Lower leg skin (tissue), 4 donors: ENCODE results near the gene KRTAP1-1. TPM values are rescaled to one million over a fixed set of nuclear protein-coding genes. Genes with fewer than 3 reads are reported as not detected.
"Not testable (repeated sequence)": the region's sequence is repeated elsewhere in the genome, so short reads cannot be mapped to it uniquely, and the experiment has no call there.

Experiments
- DNase-seq, 2 donors: peaks; one replicate each; pipeline ENCODE4 v3.0.0-alpha.2; 2019; ENCODE audit warnings: low spot score in 2 of 2
- H3K4me3 ChIP-seq: fragments of 200-600 bp; sonication (generic); 2 replicates; pipeline ENCODE4 v1.5.1; 2017; ENCODE audit warnings: mild to moderate bottlenecking, low read depth; ENCODE audit not compliant: poor library complexity, severe bottlenecking
- POLR2A ChIP-seq, 2 donors: fragments of 450-650 bp; IDR thresholded peaks; one replicate each; pipeline ENCODE4 v1.6.1; 2016 to 2017; ENCODE audit warnings: antibody characterized with exemption in 2 of 2, mild to moderate bottlenecking in 1 of 2, moderate library complexity in 1 of 2
- WGBS, 2 donors: methylation state at CpG; one replicate each; pipeline ENCODE4 v1.1.5; 2018; 5-methylcytosine and 5-hydroxymethylcytosine counted together
- intact Hi-C: fragments of 100-400 bp; cut with DNase I; formaldehyde crosslinking; loops from one replicate; pipeline ENCODE4 v1.15.0; 2023; ENCODE audit warnings: low total_unique reads
- total RNA-seq, 4 donors: library from RNA; depleted of rRNA; stranded (reverse); fragments of >200 nt; gene quantifications; one replicate each; pipeline ENCODE4 v1.1.0, GENCODE V29; 2016
- TF ChIP-seq, protein P1 (sequence below), 3 donors: fragments of 450-650 bp; IDR thresholded peaks; one replicate each; pipeline ENCODE4 v1.5.1; 2016; ENCODE audit warnings: antibody characterized with exemption in 3 of 3, mild to moderate bottlenecking in 3 of 3, moderate library complexity in 2 of 3

KRTAP1-1 gene
- total RNA-seq, 4 donors from 2014 or later, result 0.32 to 195 (median 5.1) TPM; not detected in 1

DNA sequence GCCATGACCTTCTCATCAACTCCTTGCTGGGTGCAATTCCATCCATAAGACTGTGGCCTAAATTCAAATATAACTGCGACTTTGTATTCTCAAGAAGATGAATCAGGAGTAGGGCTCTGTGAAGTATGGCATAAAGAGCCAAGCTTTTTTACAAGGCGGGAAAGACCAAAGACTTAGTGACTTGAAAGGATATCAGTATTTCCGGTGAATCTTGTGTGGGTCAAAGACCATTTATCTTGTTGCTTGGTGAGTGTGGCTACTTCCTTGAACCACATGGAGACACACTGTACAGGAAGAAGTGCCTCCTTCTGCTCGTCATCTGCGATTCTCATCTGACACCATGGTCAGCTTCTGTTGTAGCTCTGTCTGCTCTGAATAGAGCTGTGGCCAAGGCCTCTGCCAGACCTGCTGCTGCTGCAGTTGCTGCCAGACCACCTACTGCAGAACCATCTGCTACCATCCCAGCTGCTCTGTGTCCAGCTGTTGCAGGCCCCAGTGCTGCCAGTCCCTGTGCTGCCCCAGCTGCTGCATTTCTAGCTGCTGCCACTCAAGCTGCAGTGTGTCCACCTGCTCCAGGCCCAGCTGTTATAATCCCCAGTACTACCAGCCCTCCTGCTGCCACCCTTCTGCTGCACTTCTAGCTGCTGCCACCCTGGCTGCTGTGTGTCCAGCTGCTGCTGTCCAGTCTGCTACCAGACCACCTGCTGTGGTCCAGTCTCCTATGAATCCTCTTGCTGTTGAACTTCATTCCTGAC is 30.5 kb upstream of the KRTAP1-1 start:
- no peak overlapping the region for H3K4me3 ChIP-seq
- 86 to 93% methylated on average over 5 of the region's 5 CpGs for WGBS, 2 donors
- no peak for DNase-seq
- no peak for TF ChIP-seq POLR2A (IDR thresholded peaks at IDR 0.05)
- TF ChIP-seq, protein P1, sequence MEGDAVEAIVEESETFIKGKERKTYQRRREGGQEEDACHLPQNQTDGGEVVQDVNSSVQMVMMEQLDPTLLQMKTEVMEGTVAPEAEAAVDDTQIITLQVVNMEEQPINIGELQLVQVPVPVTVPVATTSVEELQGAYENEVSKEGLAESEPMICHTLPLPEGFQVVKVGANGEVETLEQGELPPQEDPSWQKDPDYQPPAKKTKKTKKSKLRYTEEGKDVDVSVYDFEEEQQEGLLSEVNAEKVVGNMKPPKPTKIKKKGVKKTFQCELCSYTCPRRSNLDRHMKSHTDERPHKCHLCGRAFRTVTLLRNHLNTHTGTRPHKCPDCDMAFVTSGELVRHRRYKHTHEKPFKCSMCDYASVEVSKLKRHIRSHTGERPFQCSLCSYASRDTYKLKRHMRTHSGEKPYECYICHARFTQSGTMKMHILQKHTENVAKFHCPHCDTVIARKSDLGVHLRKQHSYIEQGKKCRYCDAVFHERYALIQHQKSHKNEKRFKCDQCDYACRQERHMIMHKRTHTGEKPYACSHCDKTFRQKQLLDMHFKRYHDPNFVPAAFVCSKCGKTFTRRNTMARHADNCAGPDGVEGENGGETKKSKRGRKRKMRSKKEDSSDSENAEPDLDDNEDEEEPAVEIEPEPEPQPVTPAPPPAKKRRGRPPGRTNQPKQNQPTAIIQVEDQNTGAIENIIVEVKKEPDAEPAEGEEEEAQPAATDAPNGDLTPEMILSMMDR (IDR thresholded peaks at IDR 0.05), result no peak
- intact Hi-C loops, result no loop called here

DNA sequence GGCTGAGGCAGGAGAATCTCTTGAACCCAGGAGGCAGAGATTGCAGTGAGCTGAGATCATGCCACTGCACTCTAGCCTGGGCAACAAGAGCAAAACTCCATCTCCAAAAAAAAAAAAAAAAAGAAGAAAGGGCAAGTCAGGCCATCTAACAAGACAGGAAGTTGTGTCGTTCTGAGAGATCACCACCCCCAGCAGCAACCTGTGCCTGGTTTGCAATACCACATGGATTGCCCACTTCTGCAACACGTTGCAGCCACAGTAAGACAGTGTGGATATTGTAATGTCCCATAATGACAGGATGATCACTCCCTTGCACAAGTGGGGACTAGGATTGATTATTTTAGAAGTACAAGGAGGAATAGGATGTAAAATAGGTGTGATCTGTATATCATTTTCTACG is 27.8 kb upstream of the KRTAP1-1 start:
- no peak overlapping the region for H3K4me3 ChIP-seq
- TF ChIP-seq POLR2A (IDR thresholded peaks at IDR 0.05), result no peak
- TF ChIP-seq, protein P1 (IDR thresholded peaks at IDR 0.05), result no peak
- DNase-seq, result no peak
- 81 to 88% methylated on average over 3 of the region's 3 CpGs for WGBS, 2 donors
- intact Hi-C loops, result no loop called here

DNA sequence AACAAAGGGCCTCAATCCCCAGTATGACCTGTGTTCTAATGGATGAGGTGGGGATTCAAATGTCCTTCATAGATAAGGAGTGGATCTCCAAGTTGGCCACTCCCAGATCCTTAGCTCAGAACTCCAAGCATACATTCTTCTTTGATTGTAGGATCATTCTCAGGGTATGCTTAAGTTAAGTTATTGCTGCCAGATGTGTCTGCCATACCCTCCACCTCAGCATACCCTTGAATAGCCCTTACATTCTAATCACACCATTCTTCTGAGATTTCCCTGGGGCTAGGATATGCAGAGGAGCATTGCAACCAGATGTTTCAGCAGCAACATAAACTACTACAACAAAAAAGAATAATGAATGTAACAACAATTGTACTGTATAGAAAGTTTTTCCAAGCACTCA is 26.0 kb upstream of the KRTAP1-1 start:
- TF ChIP-seq, protein P1 (IDR thresholded peaks at IDR 0.05), result no peak
- TF ChIP-seq POLR2A (IDR thresholded peaks at IDR 0.05), result no peak
- no peak for DNase-seq
- no peak overlapping the region for H3K4me3 ChIP-seq
- intact Hi-C loops, result no loop called here

DNA sequence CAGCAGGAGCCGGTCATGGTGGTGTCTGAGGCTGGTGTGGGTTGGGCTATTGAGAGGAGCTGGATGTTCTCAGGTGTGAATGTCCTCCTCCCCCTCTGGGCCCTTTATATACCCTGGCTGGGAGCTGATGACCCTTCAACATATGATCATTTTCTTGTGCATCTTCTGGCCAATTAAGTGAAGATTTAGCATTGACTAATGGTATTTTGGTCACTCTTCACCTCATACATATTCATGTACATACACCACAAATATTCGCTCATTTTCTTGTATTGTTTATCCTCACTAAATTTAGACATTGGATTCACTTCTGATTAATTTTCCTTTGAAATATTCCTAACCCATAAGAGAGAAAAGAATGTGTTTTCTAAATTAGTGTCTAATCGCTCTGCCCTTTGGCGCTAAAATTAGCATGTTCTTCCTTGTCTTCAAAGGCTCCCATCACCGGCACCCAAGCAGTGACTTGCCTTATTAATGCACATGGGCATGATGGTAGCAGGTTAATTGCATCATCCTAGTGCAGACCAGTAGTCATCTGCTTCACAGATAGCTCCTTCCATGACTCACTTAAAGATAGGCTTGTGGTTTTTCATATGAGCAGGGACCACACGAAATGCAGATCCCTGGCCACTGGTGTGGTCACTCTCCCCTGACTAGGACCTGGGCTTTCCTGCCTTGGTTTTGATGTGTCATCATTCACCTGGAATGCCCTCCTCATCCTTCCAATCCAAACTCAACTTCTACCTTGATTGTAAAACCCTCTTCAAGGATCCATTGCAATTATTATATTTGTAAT is 24.8 kb upstream of the KRTAP1-1 start, which contains the start of gene KRTAP2-4:
Gene KRTAP2-4, minus strand, starts transcription at position 51 of the 796 bp plus-strand sequence. Its CDS starts 34 bp downstream, at position 17.
- TF ChIP-seq POLR2A (IDR thresholded peaks at IDR 0.05), result no peak
- TF ChIP-seq, protein P1 (IDR thresholded peaks at IDR 0.05), result no peak
- WGBS, 2 donors, result 69 to 72% methylated on average over 6 of the region's 6 CpGs
- H3K4me3 ChIP-seq, result no peak within 1 kb of the TSS
- intact Hi-C loops, result no loop called here
- DNase-seq, result no peak

DNA sequence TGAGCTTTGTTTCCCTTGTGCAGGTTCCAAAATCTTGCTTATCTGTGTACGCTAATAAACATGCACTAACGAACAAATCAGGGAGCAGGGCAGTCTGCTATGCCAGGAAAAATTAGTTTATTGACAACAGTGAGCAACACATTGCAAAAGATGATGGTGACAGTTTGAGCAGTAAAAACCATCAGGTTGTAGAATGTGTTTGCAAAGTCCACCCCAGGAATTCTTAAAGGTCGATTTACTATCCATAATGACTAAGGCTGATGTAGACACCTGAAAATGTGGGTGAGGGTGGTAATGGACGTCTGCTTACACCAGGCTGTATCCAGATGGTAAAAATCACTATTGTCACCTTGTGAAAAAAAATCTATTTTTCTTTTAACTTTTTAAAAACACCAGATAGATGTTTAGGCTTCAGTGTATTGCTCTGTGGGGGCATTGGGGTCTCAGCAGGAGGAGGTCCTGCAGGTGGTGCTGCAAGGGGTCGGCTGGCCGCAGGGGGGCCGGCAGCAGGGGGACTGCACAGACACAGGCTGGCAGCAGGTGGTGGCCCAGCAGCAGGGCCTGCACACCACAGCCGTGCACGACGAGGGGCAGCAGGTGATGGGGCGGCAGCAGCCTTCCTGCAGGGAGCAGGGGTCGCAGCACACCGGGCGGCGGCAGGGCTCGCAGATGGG is 23.9 kb upstream of the KRTAP1-1 start:
- not testable (repeated sequence) for H3K4me3 ChIP-seq

DNA sequence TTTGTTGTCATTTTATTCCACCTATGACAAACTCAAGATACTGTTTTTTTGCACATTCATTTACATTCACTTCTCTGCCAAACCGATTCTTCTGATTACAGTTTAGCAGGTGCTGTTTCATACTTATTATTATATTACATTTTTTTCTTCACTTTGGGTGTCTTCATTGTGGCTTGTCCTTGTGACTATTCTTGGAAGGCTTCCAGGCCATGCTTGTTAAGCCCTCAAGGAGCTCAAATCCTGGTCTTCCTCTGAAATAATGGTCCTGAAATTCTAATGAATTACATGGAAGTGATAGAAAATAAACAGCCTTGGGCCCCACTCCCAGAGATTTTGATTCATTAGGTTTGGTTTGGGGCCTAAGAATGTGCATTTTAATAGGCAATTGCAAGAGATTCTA is 23.1 kb upstream of the KRTAP1-1 start:
- no peak for TF ChIP-seq POLR2A (IDR thresholded peaks at IDR 0.05)
- TF ChIP-seq, protein P1 (IDR thresholded peaks at IDR 0.05), result no peak
- no peak for DNase-seq
- H3K4me3 ChIP-seq, result no peak overlapping the region
- WGBS, 2 donors, result 73 to 85% methylated on average over 1 of the region's 1 CpG
- intact Hi-C loops, result no loop called here

More for the DNA sequence above, 23.9 kb upstream of the KRTAP1-1 start:
- intact Hi-C loops, DNase-seq: not testable (repeated sequence)
- 79 to 85% methylated on average over 7 to 9 of the region's 16 CpGs for WGBS, 2 donors
